Measurements from ENCODE around the gene GRB7. TPM values are rescaled to one million over a fixed set of nuclear protein-coding genes. Genes with fewer than 3 reads are reported as not detected.

GRB7 gene
- total and polyA plus RNA-seq, 2 experiments from 2014 or later, result 12.8 to 28.9 TPM

DNA sequence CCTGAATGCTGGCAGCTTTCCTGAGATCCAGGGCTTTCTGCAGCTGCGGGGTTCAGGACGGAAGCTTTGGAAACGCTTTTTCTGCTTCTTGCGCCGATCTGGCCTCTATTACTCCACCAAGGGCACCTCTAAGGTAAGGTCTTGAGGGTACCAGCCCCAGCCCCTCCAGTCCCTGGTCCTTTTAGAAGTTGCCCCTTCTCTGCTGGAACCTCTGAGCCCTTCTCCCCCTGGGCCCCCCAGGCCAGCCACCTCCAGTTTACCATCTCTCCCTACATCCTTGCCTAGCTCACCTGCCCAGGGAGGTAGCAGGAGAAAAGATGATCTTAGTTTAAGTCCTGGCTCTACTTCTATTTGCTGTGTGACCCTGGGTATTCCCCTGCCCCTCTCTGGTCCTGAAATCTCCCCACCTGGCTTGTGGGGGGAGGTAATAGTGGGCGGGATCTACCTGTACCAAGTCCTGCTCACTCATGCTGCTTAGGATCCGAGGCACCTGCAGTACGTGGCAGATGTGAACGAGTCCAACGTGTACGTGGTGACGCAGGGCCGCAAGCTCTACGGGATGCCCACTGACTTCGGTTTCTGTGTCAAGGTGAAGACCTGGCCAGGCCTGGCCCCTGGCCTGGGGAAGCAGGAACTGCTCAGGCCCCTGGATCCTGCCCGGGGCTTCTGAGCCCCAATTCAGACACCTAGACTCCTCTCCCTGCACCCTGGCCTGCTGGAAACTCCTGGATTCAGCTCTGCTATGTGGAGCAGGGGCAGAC, 6.5 kb downstream of the GRB7 start:
- Histone ChIP-seq H3K4me3 (no peak overlapping the region), H3K79me2 (replicated peaks; ENCODE audit: insufficient read depth) (peaks cover 18% of the 10 kb centered on the region), H4K20me1 (replicated peaks; ENCODE audit: insufficient read depth) (no peaks in the 10 kb centered on the region), H2AFZ (no peak overlapping the region), H3F3A (replicated peaks; ENCODE audit: low read depth) (peaks cover 14% of the 10 kb centered on the region), H3K4me2 (no peak overlapping the region), H3K36me3 (ENCODE audit: insufficient read depth) (no peaks in the 10 kb centered on the region), H3K27ac (ENCODE audit: low read depth) (no peak overlapping the region), H3K9me2 (ENCODE audit: insufficient read depth) (no peaks in the 10 kb centered on the region), H3K4me1 (ENCODE audit: insufficient read depth) (peaks cover 19% of the 10 kb centered on the region), H3K27me3 (ENCODE audit: insufficient read depth) (no peaks in the 10 kb centered on the region)
- no peak overlapping the region for H3K4me3 Mint-ChIP-seq
- H3K4me1 Mint-ChIP-seq, result peaks cover 19% of the 10 kb centered on the region
- H3K27me3 Mint-ChIP-seq (ENCODE audit: insufficient read depth, low read depth, poor library complexity), result peaks cover 14% of the 10 kb centered on the region
- no peak overlapping the region for H3K27ac Mint-ChIP-seq
- ATAC-seq, result no peak
- no peak for DNase-seq (ENCODE audit: low spot score)
- H3K36me3 Mint-ChIP-seq (ENCODE audit: low read depth), result peaks cover 38% of the 10 kb centered on the region
- TF ChIP-seq EZH2phosphoT487 (IDR thresholded peaks at IDR 0.05; ENCODE audit: unreplicated experiment), result no peak
- TF ChIP-seq POLR2AphosphoS5 (IDR thresholded peaks at IDR 0.05; ENCODE audit: low read depth), result no peak
- TF ChIP-seq, protein P1, sequence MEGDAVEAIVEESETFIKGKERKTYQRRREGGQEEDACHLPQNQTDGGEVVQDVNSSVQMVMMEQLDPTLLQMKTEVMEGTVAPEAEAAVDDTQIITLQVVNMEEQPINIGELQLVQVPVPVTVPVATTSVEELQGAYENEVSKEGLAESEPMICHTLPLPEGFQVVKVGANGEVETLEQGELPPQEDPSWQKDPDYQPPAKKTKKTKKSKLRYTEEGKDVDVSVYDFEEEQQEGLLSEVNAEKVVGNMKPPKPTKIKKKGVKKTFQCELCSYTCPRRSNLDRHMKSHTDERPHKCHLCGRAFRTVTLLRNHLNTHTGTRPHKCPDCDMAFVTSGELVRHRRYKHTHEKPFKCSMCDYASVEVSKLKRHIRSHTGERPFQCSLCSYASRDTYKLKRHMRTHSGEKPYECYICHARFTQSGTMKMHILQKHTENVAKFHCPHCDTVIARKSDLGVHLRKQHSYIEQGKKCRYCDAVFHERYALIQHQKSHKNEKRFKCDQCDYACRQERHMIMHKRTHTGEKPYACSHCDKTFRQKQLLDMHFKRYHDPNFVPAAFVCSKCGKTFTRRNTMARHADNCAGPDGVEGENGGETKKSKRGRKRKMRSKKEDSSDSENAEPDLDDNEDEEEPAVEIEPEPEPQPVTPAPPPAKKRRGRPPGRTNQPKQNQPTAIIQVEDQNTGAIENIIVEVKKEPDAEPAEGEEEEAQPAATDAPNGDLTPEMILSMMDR (conservative IDR thresholded peaks at IDR 0.05; ENCODE audit: low read depth in 2 of 2), result no peak
- TF ChIP-seq CREB1 (CRISPR knock-in tag; IDR thresholded peaks at IDR 0.05; ENCODE audit: low read depth), result no peak
- no peak for TF ChIP-seq NANOG (IDR thresholded peaks at IDR 0.05; ENCODE audit: borderline replicate concordance)
- no peak for TF ChIP-seq JUNB (IDR thresholded peaks at IDR 0.05; ENCODE audit: unreplicated experiment)
- TF ChIP-seq STAT1 (IDR thresholded peaks at IDR 0.05; ENCODE audit: unreplicated experiment), result no peak
- TF ChIP-seq, protein P2, sequence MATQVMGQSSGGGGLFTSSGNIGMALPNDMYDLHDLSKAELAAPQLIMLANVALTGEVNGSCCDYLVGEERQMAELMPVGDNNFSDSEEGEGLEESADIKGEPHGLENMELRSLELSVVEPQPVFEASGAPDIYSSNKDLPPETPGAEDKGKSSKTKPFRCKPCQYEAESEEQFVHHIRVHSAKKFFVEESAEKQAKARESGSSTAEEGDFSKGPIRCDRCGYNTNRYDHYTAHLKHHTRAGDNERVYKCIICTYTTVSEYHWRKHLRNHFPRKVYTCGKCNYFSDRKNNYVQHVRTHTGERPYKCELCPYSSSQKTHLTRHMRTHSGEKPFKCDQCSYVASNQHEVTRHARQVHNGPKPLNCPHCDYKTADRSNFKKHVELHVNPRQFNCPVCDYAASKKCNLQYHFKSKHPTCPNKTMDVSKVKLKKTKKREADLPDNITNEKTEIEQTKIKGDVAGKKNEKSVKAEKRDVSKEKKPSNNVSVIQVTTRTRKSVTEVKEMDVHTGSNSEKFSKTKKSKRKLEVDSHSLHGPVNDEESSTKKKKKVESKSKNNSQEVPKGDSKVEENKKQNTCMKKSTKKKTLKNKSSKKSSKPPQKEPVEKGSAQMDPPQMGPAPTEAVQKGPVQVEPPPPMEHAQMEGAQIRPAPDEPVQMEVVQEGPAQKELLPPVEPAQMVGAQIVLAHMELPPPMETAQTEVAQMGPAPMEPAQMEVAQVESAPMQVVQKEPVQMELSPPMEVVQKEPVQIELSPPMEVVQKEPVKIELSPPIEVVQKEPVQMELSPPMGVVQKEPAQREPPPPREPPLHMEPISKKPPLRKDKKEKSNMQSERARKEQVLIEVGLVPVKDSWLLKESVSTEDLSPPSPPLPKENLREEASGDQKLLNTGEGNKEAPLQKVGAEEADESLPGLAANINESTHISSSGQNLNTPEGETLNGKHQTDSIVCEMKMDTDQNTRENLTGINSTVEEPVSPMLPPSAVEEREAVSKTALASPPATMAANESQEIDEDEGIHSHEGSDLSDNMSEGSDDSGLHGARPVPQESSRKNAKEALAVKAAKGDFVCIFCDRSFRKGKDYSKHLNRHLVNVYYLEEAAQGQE (IDR thresholded peaks at IDR 0.05; ENCODE audit: unreplicated experiment), result no peak
- TF ChIP-seq, protein P3, sequence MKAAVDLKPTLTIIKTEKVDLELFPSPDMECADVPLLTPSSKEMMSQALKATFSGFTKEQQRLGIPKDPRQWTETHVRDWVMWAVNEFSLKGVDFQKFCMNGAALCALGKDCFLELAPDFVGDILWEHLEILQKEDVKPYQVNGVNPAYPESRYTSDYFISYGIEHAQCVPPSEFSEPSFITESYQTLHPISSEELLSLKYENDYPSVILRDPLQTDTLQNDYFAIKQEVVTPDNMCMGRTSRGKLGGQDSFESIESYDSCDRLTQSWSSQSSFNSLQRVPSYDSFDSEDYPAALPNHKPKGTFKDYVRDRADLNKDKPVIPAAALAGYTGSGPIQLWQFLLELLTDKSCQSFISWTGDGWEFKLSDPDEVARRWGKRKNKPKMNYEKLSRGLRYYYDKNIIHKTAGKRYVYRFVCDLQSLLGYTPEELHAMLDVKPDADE (IDR thresholded peaks at IDR 0.05), result no peak
- H3K9me3 Mint-ChIP-seq, result no peaks in the 10 kb centered on the region

Measured in GM23338 (cell line).